ENCODE measurements around the gene SLC4A2.

The SLC4A2 gene

GRCh38 chr7:151045262-151045661 lies 14.1 kb upstream of the SLC4A2 start:
- no peak for DNase-seq

GRCh38 chr7:151045967-151046366 lies 13.4 kb upstream of the SLC4A2 start:
- DNase-seq = no peak

- DNase-seq = peak; percentile 5
Observed at GRCh38 chr7:151046603-151047573, 12.5 kb upstream of the SLC4A2 start.

- no peak for DNase-seq
Observed at GRCh38 chr7:151047976-151048815, 11.2 kb upstream of the SLC4A2 start, which contains the start of gene ASIC3. Gene ASIC3, plus strand, starts transcription at chr7:151048531. Its CDS starts 355 bp downstream, at chr7:151048886.

GRCh38 chr7:151048911-151049463 lies 10.4 kb upstream of the SLC4A2 start:
- DNase-seq = no peak

GRCh38 chr7:151051108-151051507 lies 8.3 kb upstream of the SLC4A2 start:
- DNase-seq = no peak

- DNase-seq = no peak
Observed at GRCh38 chr7:151053096-151053495, 6.3 kb upstream of the SLC4A2 start.

GRCh38 chr7:151053751-151054150 lies 5.6 kb upstream of the SLC4A2 start:
- no peak for DNase-seq

- no peak for DNase-seq
Observed at GRCh38 chr7:151056283-151056665, 3.1 kb upstream of the SLC4A2 start.

- DNase-seq = no peak
Observed at GRCh38 chr7:151056666-151057505, 2.5 kb upstream of the SLC4A2 start.

- no peak for DNase-seq
Observed at GRCh38 chr7:151057506-151057988, 1.8 kb upstream of the SLC4A2 start, which contains the start of gene CDK5. Gene CDK5, minus strand, starts transcription at chr7:151057897. Its CDS starts 49 bp downstream, at chr7:151057848.

GRCh38 chr7:151057989-151058780 lies 1.2 kb upstream of the SLC4A2 start:
- DNase-seq = peak; percentile 91

GRCh38 chr7:151058781-151059366 lies 515 bp upstream of the SLC4A2 start:
- DNase-seq = no peak

GRCh38 chr7:151060113-151060415 lies 675 bp downstream of the SLC4A2 start:
- no peak for DNase-seq

- DNase-seq = no peak
Observed at GRCh38 chr7:151060416-151061212, 1.2 kb downstream of the SLC4A2 start.

- DNase-seq = no peak
Observed at GRCh38 chr7:151061213-151062110, 2.1 kb downstream of the SLC4A2 start.

- DNase-seq = no peak
Observed at GRCh38 chr7:151062111-151062398, 2.7 kb downstream of the SLC4A2 start.

- DNase-seq = no peak
Observed at GRCh38 chr7:151062399-151063211, 3.2 kb downstream of the SLC4A2 start.

All from NCI-H510A treated with DMSO at 0.1 percent for 48 hours (cell line).